Spleen (tissue), 13 donors: Measurements from ENCODE around the gene SHISA9. TPM values are rescaled to one million over a fixed set of nuclear protein-coding genes. Genes with fewer than 3 reads are reported as not detected.
"Not testable (repeated sequence)": the region's sequence is repeated elsewhere in the genome, so short reads cannot be mapped to it uniquely, and the experiment has no call there.

Experiments
- DNase-seq: peaks from one replicate; pipeline ENCODE4 v3.0.0-alpha.2; 2020
- H3K27ac ChIP-seq, 8 donors: fragments of 200-600 bp; sonication (generic) in 7 of 8; 1 replicate in 4 of 8; 2 replicates in 4 of 8; pipeline versions ENCODE4 v1.5.0 to v1.8.0; 2016 to 2021; ENCODE audit warnings: inconsistent platforms in 4 of 8, mild to moderate bottlenecking in 4 of 8, moderate library complexity in 1 of 8
- H3K27me3 ChIP-seq, 7 donors: fragments of 200-600 bp; sonication (generic) in 6 of 7; replicated peaks in 1 of 7; 1 replicate in 4 of 7; 2 replicates in 3 of 7; pipeline versions ENCODE4 v1.5.0 to v1.8.0; 2016 to 2021; ENCODE audit warnings: inconsistent platforms in 3 of 7, mild to moderate bottlenecking in 1 of 7
- H3K36me3 ChIP-seq, 6 donors: fragments of 200-600 bp; sonication (generic) in 5 of 6; 1 replicate in 4 of 6; 2 replicates in 2 of 6; pipeline versions ENCODE4 v1.5.0 to v1.8.0; 2016 to 2021; ENCODE audit warnings: inconsistent platforms in 2 of 6
- H3K4me1 ChIP-seq, 6 donors: fragments of 200-600 bp; sonication (generic) in 5 of 6; 1 replicate in 3 of 6; 2 replicates in 3 of 6; pipeline versions ENCODE4 v1.5.0 to v1.8.0; 2016 to 2021; ENCODE audit warnings: inconsistent platforms in 3 of 6
- H3K4me3 ChIP-seq, 8 donors: fragments of 200-600 bp; sonication (generic) in 7 of 8; 1 replicate in 4 of 8; 2 replicates in 4 of 8; pipeline versions ENCODE4 v1.5.0 to v1.8.0; 2016 to 2021; ENCODE audit warnings: inconsistent platforms in 4 of 8, mild to moderate bottlenecking in 4 of 8, moderate library complexity in 2 of 8
- H3K9me3 ChIP-seq, 8 donors: fragments of 200-600 bp; sonication (generic) in 7 of 8; 1 replicate in 4 of 8; 2 replicates in 4 of 8; pipeline versions ENCODE4 v1.5.0 to v1.8.0; 2016 to 2021; ENCODE audit warnings: inconsistent platforms in 4 of 8
- CTCF ChIP-seq, 11 experiments: fragments of 200-600 bp in 7 of 11; fragments of 450-650 bp in 4 of 11; sonication (generic) in 4 of 11; IDR thresholded peaks in 8 of 11; conservative IDR thresholded peaks in 3 of 11; 1 replicate in 7 of 11; 2 replicates in 4 of 11; pipeline versions ENCODE4 v1.4.0 to v1.8.0; 2016 to 2021; ENCODE audit warnings: antibody characterized with exemption in 11 of 11, inconsistent platforms in 4 of 11, mild to moderate bottlenecking in 1 of 11
- POLR2A ChIP-seq, 3 donors: fragments of 450-650 bp; IDR thresholded peaks; one replicate each; pipeline ENCODE4 v1.5.1; 2017; ENCODE audit warnings: antibody characterized with exemption in 3 of 3, mild to moderate bottlenecking in 1 of 3
- POLR2AphosphoS5 ChIP-seq, 3 donors: sonication (generic); formaldehyde crosslinking; IDR thresholded peaks; one replicate each; pipeline ENCODE4 v1.5.1; 2017; ENCODE audit warnings: antibody characterized with exemption in 3 of 3
- WGBS, 5 donors: extraction: QIAGEN DNeasy Blood & Tissue Kit in 3 of 5; methylation state at CpG; one replicate each; pipeline versions ENCODE4 v1.1.5 to v1.1.7; 2013 to 2018; 5-methylcytosine and 5-hydroxymethylcytosine counted together
- intact Hi-C: fragments of 100-400 bp; cut with DNase I; formaldehyde crosslinking; loops from one replicate; pipeline ENCODE4 v1.15.0; 2023; ENCODE audit warnings: low total_unique reads
- long read RNA-seq, 2 donors: transcript quantifications; one replicate each; lab custom pipeline, GENCODE V29; 2026
- polyA plus RNA-seq, 3 donors: library from polyadenylated mRNA; stranded (reverse); fragments of 200-250 nt; gene quantifications; one replicate each; pipeline ENCODE4 v1.2.1, GENCODE V29; 2013
- total RNA-seq, 7 donors: library from RNA; depleted of rRNA in 3 of 7; stranded (reverse); fragments of >200 nt in 3 of 7; fragmentation: NEBNext Ultra II Directional in 4 of 7; extraction: Animal tissue kit (Norgen Biotek cat#: 25700) in 4 of 7; gene quantifications; one replicate each; pipeline versions ENCODE4 v1.1.0 to v1.2.1, GENCODE V29; 2016 to 2021
- donor health status: healthy with polysubstance abuse.
- donor health status: DM: no; HTN: no; CAD: no; lungs with moderate emphysema.
- donor health status: DM: no; HTN: no; CAD: no.
- donor health status: Bipolar disorder and iron deficiency.
- donor health status: healthy.
- donor health status: DM: no; HTN: no; CAD: no.
- donor health status: DM: yes; HTN: yes; CAD: no.

Gene SHISA9
- total RNA-seq: under 1 TPM in 4 of 7 donors, not detected in 3; 0.05 to 0.17 (median 0.07) TPM
- under 1 TPM in 2 of 3 donors, not detected in 1; 0.02 to 0.03 TPM for polyA plus RNA-seq
- long read RNA-seq, donor 1: 0 reads
- long read RNA-seq, donor 2: 0 reads

DNA sequence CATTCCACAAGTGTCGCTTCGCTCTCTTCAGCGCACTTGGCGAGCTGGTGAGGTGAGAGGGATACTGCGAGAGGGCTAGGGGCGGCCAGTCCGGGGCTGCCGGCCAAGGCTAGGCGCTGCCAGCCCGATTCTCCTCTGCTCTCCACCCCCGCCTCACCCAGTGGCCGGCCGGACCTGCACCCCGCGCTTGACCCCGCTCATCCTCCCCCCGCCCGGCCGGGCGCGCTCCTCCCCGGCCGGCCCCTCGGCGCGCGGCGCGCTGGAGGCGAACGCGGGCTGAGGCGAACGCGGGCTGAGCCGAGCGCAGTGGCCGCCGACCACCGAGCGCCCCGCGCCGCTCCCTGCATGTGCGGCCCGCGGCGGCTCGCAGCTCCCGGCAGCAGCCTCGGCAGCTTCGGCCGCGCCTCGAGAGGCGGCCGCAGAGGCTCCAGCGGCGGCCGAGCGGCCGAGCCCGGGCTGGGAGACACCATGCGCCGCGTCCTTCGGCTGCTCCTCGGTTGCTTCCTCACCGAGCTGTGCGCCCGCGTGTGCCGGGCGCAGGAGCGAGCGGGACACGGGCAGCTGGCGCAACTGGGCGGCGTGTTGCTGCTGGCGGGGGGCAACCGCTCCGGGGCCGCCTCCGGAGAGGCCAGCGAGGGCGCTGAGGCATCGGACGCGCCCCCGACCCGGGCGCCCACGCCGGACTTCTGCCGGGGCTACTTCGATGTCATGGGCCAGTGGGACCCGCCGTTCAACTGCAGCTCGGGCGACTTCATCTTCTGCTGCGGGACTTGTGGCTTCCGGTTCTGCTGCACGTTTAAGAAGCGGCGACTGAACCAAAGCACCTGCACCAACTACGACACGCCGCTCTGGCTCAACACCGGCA is at the start of gene SHISA9:
Gene SHISA9 (plus strand): TSS at position 2 of the 865 bp plus-strand sequence.
- Histone ChIP-seq H3K4me3 (peak within 1 kb of the TSS in 2 of 8 donors; percentile 14 to 30), H3K27ac (no peak within 1 kb of the TSS), H3K9me3 (no peaks in the 10 kb centered on the region), H3K36me3 (no peaks in the 10 kb centered on the region), H3K27me3 (peaks cover 0 to 98% (median 68%) of the 10 kb centered on the region in 7 donors), H3K4me1 (peaks cover 0 to 27% (median 9%) of the 10 kb centered on the region in 6 donors)
- intact Hi-C loops: no loop called here
- WGBS, 5 donors: 1 to 6% (median 2%) methylated on average over 18 to 109 of the region's 110 CpGs
- DNase-seq: no peak
- TF ChIP-seq POLR2A (IDR thresholded peaks at IDR 0.05) (no peak), POLR2AphosphoS5 (IDR thresholded peaks at IDR 0.05) (no peak), CTCF (IDR thresholded peaks at IDR 0.05 in 8 of 11, conservative IDR thresholded peaks at IDR 0.05 in 3 of 11) (no peak)

GRCh38 chr16:12853972-12854371 is 47.4 kb upstream of the SHISA9 start:
- no peak for TF ChIP-seq POLR2A (IDR thresholded peaks at IDR 0.05)
- intact Hi-C loops: no loop called here
- DNase-seq: no peak
- Histone ChIP-seq H3K9me3 (peaks cover 0 to 17% (median 9%) of the 10 kb centered on the region in 8 donors), H3K4me1 (no peaks in the 10 kb centered on the region), H3K27me3 (peaks cover 0 to 3% (median 0%) of the 10 kb centered on the region in 7 donors), H3K36me3 (no peaks in the 10 kb centered on the region), H3K4me3 (no peak overlapping the region), H3K27ac (no peak overlapping the region)
- 94 to 99% (median 96%) methylated on average over 3 of the region's 3 CpGs for WGBS, 5 donors

DNA sequence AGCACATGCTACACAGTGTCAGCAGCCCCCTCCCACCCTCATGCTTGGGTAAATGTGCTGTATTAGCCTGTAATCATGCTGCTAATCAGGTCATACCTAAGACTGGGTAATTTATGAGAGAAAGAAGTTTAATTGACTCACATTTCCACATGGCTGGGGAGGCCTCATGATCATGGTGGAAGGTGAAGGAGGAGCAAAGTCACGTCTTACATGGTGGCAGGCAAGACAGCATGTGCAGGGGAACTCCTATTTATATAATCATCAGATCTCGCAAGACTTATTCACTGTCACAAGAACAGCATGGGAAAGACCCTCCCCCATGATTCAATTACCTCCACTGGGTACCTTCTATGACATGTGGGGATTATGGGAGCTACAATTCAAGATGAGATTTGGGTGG is 44.0 kb upstream of the SHISA9 start:
- H3K9me3 ChIP-seq: peaks cover 0 to 17% (median 9%) of the 10 kb centered on the region in 8 donors
- WGBS, 5 donors: 78 to 89% (median 83%) methylated on average over 2 of the region's 2 CpGs
- H3K4me1 ChIP-seq, H3K27ac ChIP-seq, H3K36me3 ChIP-seq, DNase-seq, H3K4me3 ChIP-seq, intact Hi-C loops, H3K27me3 ChIP-seq: not testable (repeated sequence)

- Histone ChIP-seq H3K4me3 (no peak overlapping the region), H3K27ac (no peak overlapping the region), H3K9me3 (peaks cover 0 to 5% (median 3%) of the 10 kb centered on the region in 8 donors), H3K4me1 (no peaks in the 10 kb centered on the region), H3K36me3 (no peaks in the 10 kb centered on the region), H3K27me3 (no peaks in the 10 kb centered on the region)
- intact Hi-C loops: no loop called here
- TF ChIP-seq POLR2AphosphoS5 (IDR thresholded peaks at IDR 0.05) (no peak), POLR2A (IDR thresholded peaks at IDR 0.05) (no peak), CTCF (IDR thresholded peaks at IDR 0.05 in 8 of 11, conservative IDR thresholded peaks at IDR 0.05 in 3 of 11) (no peak)
- DNase-seq: no peak
- 86 to 90% (median 88%) methylated on average over 22 of the region's 22 CpGs for WGBS, 5 donors
Observed at GRCh38 chr16:12862327-12862726, 39.1 kb upstream of the SHISA9 start.

DNA sequence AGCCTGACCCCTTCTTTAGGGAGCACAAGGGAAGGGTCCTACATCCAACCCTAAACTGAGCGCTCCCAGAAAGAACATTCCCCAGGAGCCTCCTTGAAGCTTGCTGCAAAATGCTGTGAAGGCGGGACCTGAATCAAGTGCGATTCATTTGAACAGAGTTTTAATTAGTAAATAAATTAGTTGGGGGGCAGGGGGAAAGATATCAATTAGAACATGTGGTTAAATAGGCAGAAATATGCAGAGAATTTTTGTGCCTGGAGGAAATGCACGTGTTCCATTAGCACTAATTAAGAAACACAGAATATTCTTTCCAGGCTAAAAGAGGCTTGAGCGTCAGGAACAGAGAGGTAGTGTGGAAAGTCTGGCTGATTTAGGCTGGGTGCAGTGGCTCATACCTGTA is 38.5 kb upstream of the SHISA9 start:
- intact Hi-C loops: no loop called here
- no peak overlapping the region for H3K4me3 ChIP-seq
- no peaks in the 10 kb centered on the region for H3K4me1 ChIP-seq
- DNase-seq: no peak
- no peak overlapping the region for H3K27ac ChIP-seq
- H3K36me3 ChIP-seq: no peaks in the 10 kb centered on the region
- TF ChIP-seq CTCF (IDR thresholded peaks at IDR 0.05 in 8 of 11, conservative IDR thresholded peaks at IDR 0.05 in 3 of 11) (no peak), POLR2A (IDR thresholded peaks at IDR 0.05) (no peak), POLR2AphosphoS5 (IDR thresholded peaks at IDR 0.05) (no peak)
- H3K27me3 ChIP-seq: no peaks in the 10 kb centered on the region
- no peaks in the 10 kb centered on the region for H3K9me3 ChIP-seq
- 78 to 90% (median 82%) methylated on average over 5 of the region's 5 CpGs for WGBS, 5 donors
